T-helper 22 cell (primary cell): ENCODE measurements around the gene SEMA4C.

ENCODE experiments used
- DNase-seq: peaks from one replicate; pipeline ENCODE4 v3.0.0-alpha.2; 2020; ENCODE audit warnings: low read depth

SEMA4C gene

GRCh38 chr2:96869822-96870625 is at the start of gene SEMA4C:
TSS of gene SEMA4C (minus strand) at chr2:96870080. CDS start at chr2:96867886, 2,194 bp downstream.
- DNase-seq, result peak; percentile 48

- no peak for DNase-seq
Observed at GRCh38 chr2:96918754-96919550, 49.1 kb upstream of the SEMA4C start.

GRCh38 chr2:96918092-96918753 is 48.3 kb upstream of the SEMA4C start:
- no peak for DNase-seq

GRCh38 chr2:96916646-96917543 is 47.0 kb upstream of the SEMA4C start:
- DNase-seq, result no peak

GRCh38 chr2:96916156-96916630 is 46.3 kb upstream of the SEMA4C start:
- no peak for DNase-seq

GRCh38 chr2:96914332-96914731 is 44.5 kb upstream of the SEMA4C start:
- no peak for DNase-seq

GRCh38 chr2:96913398-96914202 is 43.7 kb upstream of the SEMA4C start:
- peak; percentile 29 for DNase-seq

- no peak for DNase-seq
Observed at GRCh38 chr2:96913117-96913397, 43.2 kb upstream of the SEMA4C start.

GRCh38 chr2:96912346-96913116 is 42.7 kb upstream of the SEMA4C start:
- DNase-seq, result no peak

- no peak for DNase-seq
Observed at GRCh38 chr2:96909611-96910021, 39.7 kb upstream of the SEMA4C start.

- DNase-seq, result no peak
Observed at GRCh38 chr2:96907115-96908041, 37.5 kb upstream of the SEMA4C start.

GRCh38 chr2:96906729-96907114 is 36.8 kb upstream of the SEMA4C start:
- no peak for DNase-seq

GRCh38 chr2:96903815-96904214 is 33.9 kb upstream of the SEMA4C start:
- no peak for DNase-seq

GRCh38 chr2:96903318-96903717 is 33.4 kb upstream of the SEMA4C start:
- no peak for DNase-seq

- no peak for DNase-seq
Observed at GRCh38 chr2:96900237-96900636, 30.4 kb upstream of the SEMA4C start.

GRCh38 chr2:96899413-96899741 is 29.5 kb upstream of the SEMA4C start:
- DNase-seq, result no peak

- DNase-seq, result no peak
Observed at GRCh38 chr2:96898641-96899412, 28.9 kb upstream of the SEMA4C start.

GRCh38 chr2:96898135-96898505 is 28.2 kb upstream of the SEMA4C start:
- no peak for DNase-seq
